Measurements from ENCODE around the gene UBE2U. TPM values are rescaled to one million over a fixed set of nuclear protein-coding genes. Genes with fewer than 3 reads are reported as not detected.
A peak's percentile ranks its signal among the peaks of the same experiment; 100 is the strongest.

The UBE2U gene
- total and polyA plus RNA-seq, 2 of the 4 experiments (the other 2 are of a cell fraction): not detected

GRCh38 chr1:64228167-64228957 lies 24.9 kb downstream of the UBE2U start:
- Histone ChIP-seq H3K27ac (ENCODE audit: insufficient read depth, low read length) (no peak overlapping the region), H3K4me1 (ENCODE audit: control insufficient read depth, insufficient read depth, low read length) (peaks cover 7% of the 10 kb centered on the region), H3K23ac (ENCODE audit: low read depth, low read length) (no peak overlapping the region), H3K27me3 (ENCODE audit: control insufficient read depth, insufficient read depth, low read length) (no peaks in the 10 kb centered on the region), H3K18ac (ENCODE audit: low read depth, low read length) (no peak overlapping the region), H2BK5ac (ENCODE audit: low read depth, low read length, poor library complexity, severe bottlenecking) (no peak overlapping the region), H3K14ac (replicated peaks; ENCODE audit: low read depth, low read length) (no peak overlapping the region), H4K5ac (ENCODE audit: low read depth, low read length) (no peak overlapping the region), H3K4me3 (ENCODE audit: insufficient read depth, low read depth, low read length) (no peak overlapping the region), H4K91ac (ENCODE audit: insufficient read depth, low read depth, low read length) (no peak overlapping the region), H2BK20ac (ENCODE audit: low read depth, low read length) (0 out of 2 replicates have a peak overlapping the region, but pooled peaks have one; percentile 24), H3K4ac (ENCODE audit: low read depth, low read length) (no peak overlapping the region), H2BK15ac (ENCODE audit: low read depth, low read length) (no peak overlapping the region; the same call in 2 of the 3 replicates), H2AK5ac (ENCODE audit: low read depth, low read length) (no peak overlapping the region), H2AK9ac (replicated peaks; ENCODE audit: low read depth, low read length, poor library complexity) (no peak overlapping the region), H3K36me3 (ENCODE audit: control insufficient read depth, insufficient read depth, low read length) (no peaks in the 10 kb centered on the region), H3K9me1 (ENCODE audit: insufficient read depth, low read length) (no peaks in the 10 kb centered on the region; the same call in 1 of the 2 replicates), H3K9me3 (ENCODE audit: control insufficient read depth, insufficient read depth, low read length) (no peaks in the 10 kb centered on the region), H2BK120ac (ENCODE audit: low read depth, low read length) (0 out of 2 replicates have a peak overlapping the region, but pooled peaks have one; percentile 4), H3K4me2 (ENCODE audit: low read depth, low read length) (no peak overlapping the region), H3K9ac (ENCODE audit: low read depth, low read length) (no peak overlapping the region), H3K56ac (ENCODE audit: extremely low read depth, insufficient read depth, low read length) (no peak overlapping the region), H2AFZ (replicated peaks; ENCODE audit: low read length, poor library complexity) (no peak overlapping the region), H3K79me1 (ENCODE audit: low read depth in 1 of 2, low read length in 2 of 2) (no peaks in the 10 kb centered on the region), H4K20me1 (ENCODE audit: insufficient read depth, low read length) (no peaks in the 10 kb centered on the region), H4K8ac (ENCODE audit: low read depth in 2 of 2, low read length in 2 of 2) (no peak overlapping the region)
- ATAC-seq (ENCODE audit: low read depth) (peak; percentile 36), DNase-seq (peak; percentile 55)
- no TSS peak for BruUV-seq (replicated peaks)
- dilution Hi-C loops (cut with HindIII; ENCODE audit: low sequenced_read_pairs, unreplicated experiment): no loop called here
- TF ChIP-seq USF2 (IDR thresholded peaks at IDR 0.05; ENCODE audit: low read depth, low read length) (no peak), RFX5 (IDR thresholded peaks at IDR 0.05; ENCODE audit: low read depth, low read length) (no peak), ELK1 (IDR thresholded peaks at IDR 0.05; ENCODE audit: borderline replicate concordance, low read depth, low read length) (no peak), MAZ (IDR thresholded peaks at IDR 0.05; ENCODE audit: borderline replicate concordance, low read depth, low read length) (no peak), SMC3 (IDR thresholded peaks at IDR 0.05; ENCODE audit: low read depth, low read length) (no peak), MAFK (IDR thresholded peaks at IDR 0.05; ENCODE audit: low read depth, low read length) (no peak), RAD21 (IDR thresholded peaks at IDR 0.05; ENCODE audit: low read length) (no peak), CEBPB (IDR thresholded peaks at IDR 0.05; ENCODE audit: low read depth, low read length) (no peak), MXI1 (IDR thresholded peaks at IDR 0.05; ENCODE audit: borderline replicate concordance, low read depth, low read length) (no peak)
- POLR2A ChIA-PET (ENCODE audit: unreplicated experiment): no interaction called here
- CTCF ChIA-PET: interaction anchor here (0.8 kb wide), 1 partner anchor 12 kb away, joined by 3 read pairs; no protein-coding TSS in a partner anchor
- in situ Hi-C loops (cut with MboI; ENCODE audit: low sequenced_read_pairs): no loop called here
- WGBS, 2 experiments (ENCODE audit: extremely low coverage in 2 of 2, insufficient read length in 1 of 2): 80% methylated on average over 1 of the region's 10 CpGs; no CpG with 5 or more reads in 1 of the 2 experiments
- intact Hi-C loops (cut with micrococcal nuclease): no loop called here
